Neural progenitor cell (in vitro differentiated cells): ENCODE data around the gene CCDC15.
"Not testable (repeated sequence)": the region's sequence is repeated elsewhere in the genome, so short reads cannot be mapped to it uniquely, and the experiment has no call there.

Experiments used
- CTCF ChIP-seq: fragments of 200-600 bp; sonication (generic); IDR thresholded peaks from 2 replicates; pipeline ENCODE4 v1.5.1; 2017; ENCODE audit warnings: antibody characterized with exemption, mild to moderate bottlenecking
- EZH2 ChIP-seq: fragments of 200-600 bp; sonication (generic); IDR thresholded peaks from 2 replicates; pipeline ENCODE4 v1.6.1; 2017; ENCODE audit warnings: antibody characterized with exemption, mild to moderate bottlenecking, moderate library complexity

- TF ChIP-seq EZH2, CTCF: not testable (repeated sequence)
Measured at GRCh38 chr11:125029431-125029830, 75.4 kb downstream of the CCDC15 start.
